GM12878 (cell line): ENCODE data around the gene AGAP1. TPM values are rescaled to one million over a fixed set of nuclear protein-coding genes. Genes with fewer than 3 reads are reported as not detected.

Source experiments
- ATAC-seq: fragments of 200-7000 bp; cut with Tn5 transposase; 3 replicates; pipeline ENCODE4 v1.9.1; 2020; ENCODE audit warnings: mild to moderate bottlenecking, moderate library complexity
- BruUV-seq: library from RNA; stranded (reverse); fragments of 400-500 nt; replicated peaks from 2 replicates; lab custom pipeline; 2021; lab: Mats Ljungman, UMichigan
- CTCF ChIA-PET: fragments of 300-600 bp; sonication (Branson Sonifier 250); formaldehyde crosslinking; extraction: SDS; loops from one replicate; lab custom pipeline; 2021; ENCODE audit warnings: inconsistent platforms; lab: Yijun Ruan, JAX
- POLR2A ChIA-PET: fragments of 350-600 bp; formaldehyde crosslinking; extraction: SDS; loops from one replicate; lab custom pipeline; 2021; ENCODE audit warnings: inconsistent platforms; lab: Charles Lee
- RAD21 ChIA-PET: fragments of 300-600 bp; sonication (Branson Sonifier 250); formaldehyde crosslinking; loops from one replicate; lab custom pipeline; 2023; ENCODE audit warnings: antibody characterized with exemption; ENCODE audit not compliant: unreplicated experiment; lab: Charles Lee
- SMC1A ChIA-PET: fragments of 300-600 bp; sonication (Branson Sonifier 250); formaldehyde crosslinking; loops from one replicate; lab custom pipeline; 2023; ENCODE audit not compliant: unreplicated experiment, uncharacterized antibody; lab: Charles Lee
- DNase-seq: peaks from one replicate; pipeline ENCODE4 v3.0.0-alpha.2; 2011; ENCODE audit warnings: low read depth, low spot score
- FAIRE-seq: peaks from 3 replicates; lab custom pipeline; 2011; peaks lifted over from hg19 to GRCh38; lab: Jason Lieb, UNC
- H2AFZ ChIP-seq: 2 replicates; pipeline ENCODE4 v1.6.0; 2011; ENCODE audit warnings: low read depth, low read length, control low read depth; ENCODE audit not compliant: control insufficient read depth
- H3K27ac ChIP-seq: 2 replicates; pipeline ENCODE4 v1.5.1; 2011; ENCODE audit warnings: control low read depth; ENCODE audit not compliant: control insufficient read depth, insufficient read depth
- H3K27me3 ChIP-seq, 2 experiments: replicated peaks in 1 of 2; 2 replicates each; pipeline versions ENCODE4 v1.6.0 to v1.6.1; 2011; ENCODE audit warnings: low read length in 1 of 2; ENCODE audit not compliant: control insufficient read depth in 2 of 2, insufficient read depth in 2 of 2
- H3K36me3 ChIP-seq, 2 experiments: 2 replicates each; pipeline ENCODE4 v1.5.1; 2011; ENCODE audit warnings: low read length in 1 of 2; ENCODE audit not compliant: control insufficient read depth in 2 of 2, insufficient read depth in 2 of 2
- H3K4me1 ChIP-seq: 2 replicates; pipeline ENCODE4 v1.6.1; 2011; ENCODE audit warnings: mild to moderate bottlenecking, low read length, moderate library complexity, mixed read lengths; ENCODE audit not compliant: control insufficient read depth, insufficient read depth
- H3K4me2 ChIP-seq: 2 replicates; pipeline ENCODE4 v1.6.0; 2011; ENCODE audit warnings: control low read depth; ENCODE audit not compliant: control insufficient read depth, insufficient read depth
- H3K4me3 ChIP-seq: fragments of 200-600 bp; sonication (generic); 2 replicates; pipeline ENCODE4 v1.5.1; 2016
- H3K79me2 ChIP-seq: 2 replicates; pipeline ENCODE4 v1.6.0; 2011; ENCODE audit warnings: low read length; ENCODE audit not compliant: control insufficient read depth, insufficient read depth
- H3K9ac ChIP-seq: 2 replicates; pipeline ENCODE4 v1.8.0; 2011; ENCODE audit warnings: low read length, control low read depth, mixed read lengths; ENCODE audit not compliant: control insufficient read depth, insufficient read depth
- H3K9me3 ChIP-seq: replicated peaks from 3 replicates; pipeline ENCODE4 v1.5.1; 2011; ENCODE audit warnings: mild to moderate bottlenecking, low read length; ENCODE audit not compliant: control insufficient read depth, insufficient read depth
- H4K20me1 ChIP-seq: 2 replicates; pipeline ENCODE4 v1.6.0; 2011; ENCODE audit not compliant: control insufficient read depth, insufficient read depth
- CHD1 ChIP-seq: IDR thresholded peaks from 2 replicates; pipeline ENCODE4 v1.6.1; 2012; ENCODE audit warnings: low read depth, low read length, improper control_type of control experiment
- CTCF ChIP-seq, 3 experiments: IDR thresholded peaks in 2 of 3; conservative IDR thresholded peaks in 1 of 3; 2 replicates each; pipeline ENCODE4 v1.5.1; 2011; ENCODE audit warnings: low read depth in 3 of 3, low read length in 3 of 3, mild to moderate bottlenecking in 3 of 3, control low read depth in 2 of 3, moderate library complexity in 2 of 3, inconsistent platforms in 1 of 3, mixed read lengths in 1 of 3; ENCODE audit not compliant: control insufficient read depth in 2 of 3, insufficient read depth in 1 of 3; ENCODE audit errors: extremely low read depth in 1 of 3
- ESRRA ChIP-seq: IDR thresholded peaks from 2 replicates; pipeline ENCODE4 v1.6.1; 2012; ENCODE audit warnings: mild to moderate bottlenecking, low read length, improper control_type of control experiment
- MXI1 ChIP-seq: fragments of 150-350 bp; IDR thresholded peaks from 2 replicates; pipeline ENCODE4 v1.6.1; 2011; ENCODE audit warnings: low read depth, mild to moderate bottlenecking, inconsistent platforms, low read length, improper control_type of control experiment
- NFYB ChIP-seq: IDR thresholded peaks from 2 replicates; pipeline ENCODE4 v1.6.1; 2011; ENCODE audit warnings: low read depth, mild to moderate bottlenecking, low read length, improper control_type of control experiment, moderate library complexity; ENCODE audit not compliant: insufficient read depth
- SREBF2 ChIP-seq: IDR thresholded peaks from 2 replicates; pipeline ENCODE4 v1.6.1; 2012; ENCODE audit warnings: mild to moderate bottlenecking, low read length
- SUZ12 ChIP-seq: fragments of 200-600 bp; sonication (generic); IDR thresholded peaks from one replicate; pipeline ENCODE4 v1.6.1; 2018; ENCODE audit warnings: antibody characterized with exemption, mild to moderate bottlenecking; ENCODE audit not compliant: unreplicated experiment
- WGBS: methylation state at CpG from one replicate; pipeline ENCODE4 v1.1.6; 2016; ENCODE audit warnings: low lambda C conversion rate; ENCODE audit not compliant: insufficient replicate concordance, insufficient coverage; ENCODE audit errors: missing lambda C conversion rate; 5-methylcytosine and 5-hydroxymethylcytosine counted together
- in situ Hi-C: fragments of 300-500 bp; cut with MboI; formaldehyde crosslinking; loops from 9 replicates; pipeline ENCODE4 v1.14.3; 2018; ENCODE audit warnings: mixed read lengths
- intact Hi-C: fragments of 100-400 bp; cut with micrococcal nuclease; formaldehyde crosslinking; loops from one replicate; pipeline ENCODE4 v1.14.2; 2022; ENCODE audit not compliant: unreplicated experiment
- polyA plus RNA-seq, 11 experiments: library from polyadenylated mRNA; depleted of rRNA in 4 of 11; unstranded in 6 of 11; stranded (reverse) in 5 of 11; fragments of >200 nt; fragmentation: Nextera tagmentation in 4 of 11; fragmentation: Illumina TruSeq in 1 of 11; extraction: Ambion mirVana in 4 of 11; extraction: Trizol in 1 of 11; gene quantifications; 1 replicate in 1 of 11; 2 replicates in 10 of 11; pipeline versions ENCODE4 v1.2.1 to v1.2.3, GENCODE V29; 2011 to 2016; ENCODE audit warnings: inconsistent platforms in 2 of 11, missing spikeins in 2 of 11, low read depth in 1 of 11
- total RNA-seq, 4 experiments: library from RNA; depleted of rRNA in 3 of 4; stranded (reverse); fragments of >200 nt in 3 of 4; fragmentation: Illumina TruSeq in 1 of 4; extraction: Trizol in 1 of 4; gene quantifications; 2 replicates each; pipeline versions ENCODE4 v1.2.1 to v1.2.3, GENCODE V29; 2013 to 2021

The AGAP1 gene
- total and polyA plus RNA-seq, 10 of the 15 experiments (the other 5 are each of a cell fraction or from before 2014, with no cell fraction given), result 0.05 to 0.15 (median 0.06) TPM; not detected in 7

- no peak for TF ChIP-seq ESRRA
- TF ChIP-seq CHD1, result no peak
- TF ChIP-seq MXI1, result no peak
- TF ChIP-seq SREBF2, result no peak
- TF ChIP-seq SUZ12, result no peak
Observed at GRCh38 chr2:236175548-236176150, 681.8 kb downstream of the AGAP1 start (continued).

- intact Hi-C loops, result no loop called here
Observed at GRCh38 chr2:236176417-236176816, 682.6 kb downstream of the AGAP1 start.

More at GRCh38 chr2:236176417-236176816, 682.6 kb downstream of the AGAP1 start:
- WGBS, result 6% methylated on average over 7 of the region's 7 CpGs
- ChIA-PET CTCF (interaction anchor here (1.0 to 1.5 kb wide), 4 partner anchors 13 to 411 kb away, joined by 3 to 9 read pairs (median 5); no protein-coding TSS in a partner anchor), POLR2A (no interaction called here), RAD21 (no interaction called here), SMC1A (no interaction called here)
- Histone ChIP-seq H3K27ac (no peak overlapping the region), H2AFZ (no peak overlapping the region), H3K79me2 (no peaks in the 10 kb centered on the region), H3K27me3 (peaks cover 0 to 4% of the 10 kb centered on the region in 2 experiments; a peak in 3 of 4 replicates), H3K4me3 (no peak overlapping the region), H3K36me3 (no peaks in the 10 kb centered on the region), H3K9me3 (no peaks in the 10 kb centered on the region; the same call in 2 of the 3 replicates), H4K20me1 (no peaks in the 10 kb centered on the region), H3K4me2 (no peak overlapping the region), H3K9ac (no peak overlapping the region), H3K4me1 (no peaks in the 10 kb centered on the region)
- FAIRE-seq (no peak), ATAC-seq (peak; percentile 54; the same call in 1 of the 3 replicates), DNase-seq (no peak)
- TF ChIP-seq NFYB, result no peak
- peak; percentile 30 to 53 (median 37); a peak in 4 of 6 replicates for TF ChIP-seq CTCF (IDR thresholded peaks at IDR 0.05 in 2 of 3, conservative IDR thresholded peaks at IDR 0.05 in 1 of 3; ENCODE audit: control insufficient read depth in 2 of 3, extremely low read depth in 1 of 3, insufficient read depth in 1 of 3, low read depth in 3 of 3, low read length in 3 of 3)
- BruUV-seq, result no TSS peak
- in situ Hi-C loops, result no loop called here
